Activated T-cell treated with anti-CD3 and anti-CD28 coated beads for 1 hour (primary cell): ENCODE measurements around the gene SF3B1.
"Not testable (repeated sequence)": the region's sequence is repeated elsewhere in the genome, so short reads cannot be mapped to it uniquely, and the experiment has no call there.

ENCODE experiments used
- DNase-seq: peaks from one replicate; pipeline ENCODE4 v3.0.0-alpha.2; 2020; ENCODE audit warnings: low read depth

Gene SF3B1

DNA sequence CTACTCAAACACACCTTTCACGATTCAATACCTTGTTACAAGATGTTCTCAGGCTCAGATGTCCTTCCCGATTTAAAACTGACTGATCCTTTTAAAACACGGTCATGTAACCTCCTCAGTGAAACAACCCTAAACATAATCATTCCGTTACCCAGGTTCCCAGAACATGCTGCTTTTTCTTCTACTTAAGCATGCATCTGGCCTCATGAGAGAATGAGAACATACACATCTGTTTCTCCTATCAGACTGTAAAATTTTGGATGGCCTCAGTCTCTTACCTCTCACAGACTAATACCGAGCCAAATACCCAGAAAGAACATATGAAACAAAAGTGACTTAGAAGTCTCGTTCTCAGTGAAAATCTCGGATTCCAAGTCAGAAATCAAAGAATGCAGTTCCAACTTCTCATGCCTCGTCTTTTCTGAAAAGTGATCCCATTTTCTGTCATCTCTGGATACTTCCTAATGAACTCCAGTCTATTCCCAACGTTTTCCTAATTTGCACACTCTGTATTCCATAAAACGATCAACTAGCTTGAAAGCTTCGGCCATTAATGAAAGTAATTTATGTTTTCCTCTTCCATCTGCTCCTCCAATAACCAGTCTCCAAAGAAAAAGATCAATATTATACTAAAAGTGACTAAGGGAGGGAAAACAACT is 919 bp downstream of the SF3B1 start:
- DNase-seq = no peak

- not testable (repeated sequence) for DNase-seq
Observed at GRCh38 chr2:197432527-197432926, 2.3 kb downstream of the SF3B1 start.

- DNase-seq = no peak
Observed at GRCh38 chr2:197431858-197432257, 3.0 kb downstream of the SF3B1 start.

GRCh38 chr2:197427986-197428385 is 6.8 kb downstream of the SF3B1 start:
- DNase-seq = no peak

GRCh38 chr2:197426723-197427603 is 7.9 kb downstream of the SF3B1 start:
- no peak for DNase-seq

GRCh38 chr2:197425550-197425949 is 9.3 kb downstream of the SF3B1 start:
- DNase-seq = no peak

DNA sequence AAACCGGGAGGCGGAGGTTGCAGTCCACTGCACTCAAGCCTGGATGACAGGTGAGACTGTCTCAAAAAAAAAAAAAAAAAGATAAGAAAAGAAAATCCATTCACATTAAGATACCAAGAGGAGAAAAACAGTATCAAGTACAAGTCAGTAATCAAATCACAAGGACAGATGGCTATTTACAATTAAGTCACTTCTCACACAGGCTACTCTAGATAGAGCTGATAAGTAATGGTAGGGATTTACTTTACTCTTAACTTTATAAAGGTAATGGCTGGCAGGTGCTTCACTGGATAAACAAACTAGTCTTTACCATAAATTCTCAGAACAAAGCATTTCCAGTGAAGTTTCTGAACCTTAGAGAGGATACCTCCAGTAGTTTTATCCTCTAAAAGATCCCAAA is 11.5 kb downstream of the SF3B1 start:
- DNase-seq = no peak

DNA sequence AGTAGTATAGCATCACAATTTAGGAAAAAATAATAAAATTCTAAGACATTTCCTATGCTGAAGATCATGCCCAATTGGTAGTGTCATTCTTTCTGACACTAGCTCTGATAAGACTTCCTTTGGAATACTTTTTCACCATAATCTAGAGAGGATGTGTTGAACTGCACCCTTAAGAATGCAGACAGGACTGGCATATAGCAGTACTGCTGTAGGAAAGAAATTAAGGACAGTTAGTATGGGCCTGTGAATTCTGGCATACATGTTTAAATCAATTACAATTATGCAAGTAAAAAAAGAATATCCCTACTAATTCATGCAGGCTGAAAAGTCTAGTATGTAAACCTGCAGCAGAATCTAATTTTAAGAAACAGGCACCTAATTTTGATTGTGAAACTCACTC is 15.4 kb downstream of the SF3B1 start:
- DNase-seq = no peak

GRCh38 chr2:197416268-197416667 is 18.6 kb downstream of the SF3B1 start:
- no peak for DNase-seq

- no peak for DNase-seq
Observed at GRCh38 chr2:197414515-197414914, 20.3 kb downstream of the SF3B1 start.

- DNase-seq = no peak
Observed at GRCh38 chr2:197414039-197414438, 20.8 kb downstream of the SF3B1 start.

- no peak for DNase-seq
Observed at GRCh38 chr2:197405582-197405981, 29.2 kb downstream of the SF3B1 start.

DNA sequence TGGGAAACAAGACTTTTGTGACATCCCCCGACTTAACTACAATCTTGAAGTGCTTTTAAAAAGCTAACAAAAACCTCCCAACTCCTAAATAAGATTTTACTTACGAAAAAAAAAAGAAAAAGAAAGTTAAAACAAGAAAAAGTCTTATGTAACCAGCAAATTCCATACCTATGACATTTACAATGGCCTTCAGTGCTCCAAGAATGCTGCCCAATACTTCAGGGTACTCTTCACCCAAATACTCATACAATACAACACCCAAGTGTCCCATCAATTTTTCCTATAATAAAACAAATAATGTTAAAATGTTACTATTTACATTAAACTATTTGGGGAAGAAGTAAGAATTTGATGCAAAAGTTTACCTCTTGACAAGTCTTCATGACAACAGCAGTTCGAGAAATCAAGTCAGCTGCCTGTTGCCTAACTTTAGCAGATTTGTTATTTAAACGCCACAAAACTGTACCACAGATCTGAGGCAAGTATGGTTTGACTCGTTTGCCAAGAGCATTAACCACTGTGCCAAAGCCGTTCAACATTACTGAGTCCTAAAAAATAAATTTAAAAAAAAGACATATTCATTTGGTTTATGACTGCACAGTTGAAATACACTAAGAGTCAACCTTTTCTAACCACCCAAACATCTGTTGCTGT is 34.8 kb downstream of the SF3B1 start:
- DNase-seq = no peak

- DNase-seq = no peak
Observed at GRCh38 chr2:197398913-197399312, 35.9 kb downstream of the SF3B1 start.

GRCh38 chr2:197391220-197391717 is 43.6 kb downstream of the SF3B1 start:
- no peak for DNase-seq

DNA sequence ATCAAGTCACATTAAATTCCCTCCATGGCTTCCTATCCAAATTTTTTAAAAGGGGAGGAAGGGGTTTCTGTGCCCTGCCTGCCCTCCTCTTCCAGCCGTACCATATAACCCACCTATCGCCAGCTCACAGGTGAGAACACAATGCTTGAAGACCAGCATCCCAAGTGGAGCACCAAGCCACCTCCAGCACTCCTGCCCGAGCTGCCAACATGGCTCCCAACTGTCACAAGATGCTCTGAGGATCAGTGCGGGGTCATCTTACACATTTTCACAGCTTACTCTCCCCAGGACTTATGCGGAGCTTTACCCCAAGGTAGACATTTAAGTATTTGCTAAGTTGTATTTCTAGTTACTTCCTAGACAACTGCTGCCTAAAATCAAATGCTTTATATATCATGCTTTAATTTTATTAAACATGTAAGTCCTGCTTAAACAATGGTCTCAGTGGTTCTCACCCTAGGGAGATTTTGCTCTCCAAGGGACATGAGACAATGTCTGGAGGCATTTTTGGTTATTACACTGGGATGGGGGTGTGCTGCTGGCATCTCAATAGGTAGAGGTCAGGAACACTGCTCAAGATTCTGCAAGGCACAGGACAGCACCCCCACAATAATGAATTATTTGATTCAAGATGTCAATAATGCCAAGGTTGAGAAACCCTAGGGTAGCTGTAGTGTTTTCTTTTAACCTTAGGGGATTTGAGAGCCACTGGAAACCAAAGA is 45.8 kb downstream of the SF3B1 start:
- DNase-seq = no peak

DNA sequence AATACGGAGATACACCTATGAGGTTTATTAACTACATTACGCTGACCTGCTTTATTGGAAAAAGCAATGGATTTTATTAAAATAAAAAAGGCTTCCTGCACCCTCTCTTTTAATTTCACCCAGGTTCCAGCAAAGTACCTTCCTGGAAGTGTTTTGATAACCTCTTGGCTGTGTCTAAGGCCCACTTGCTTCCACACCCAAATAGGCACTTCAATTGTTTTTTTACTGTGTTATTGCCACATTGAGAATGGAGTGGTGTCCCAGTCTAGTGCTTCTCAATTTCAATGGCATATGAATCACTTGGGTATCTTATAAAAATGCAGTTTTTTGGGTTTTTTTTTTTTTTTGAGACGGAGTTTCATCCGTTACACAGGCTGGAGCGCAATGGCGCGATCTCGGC is 47.6 kb downstream of the SF3B1 start:
- DNase-seq = no peak

- DNase-seq = no peak
Observed at GRCh38 chr2:197386242-197386641, 48.6 kb downstream of the SF3B1 start.

GRCh38 chr2:197383825-197384224 is 51.0 kb downstream of the SF3B1 start:
- DNase-seq = no peak

DNA sequence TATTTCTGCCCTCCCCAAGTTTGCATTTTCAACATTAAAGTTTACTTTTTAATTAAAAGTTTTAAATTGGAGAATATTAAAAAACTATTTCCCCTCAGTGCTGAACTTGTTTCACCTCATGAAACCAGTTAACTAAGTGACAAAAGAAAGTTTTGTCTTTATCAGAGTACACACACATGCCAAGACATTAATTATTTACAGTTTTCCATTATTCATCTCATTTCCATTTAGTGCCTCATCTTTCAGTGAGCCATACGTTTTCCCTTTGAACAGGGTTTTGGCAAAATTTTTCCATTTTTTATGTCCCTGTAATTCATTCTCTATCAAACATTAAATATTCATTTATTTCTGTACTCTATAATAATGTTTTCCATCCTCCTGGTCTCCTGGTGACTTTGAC is 53.2 kb downstream of the SF3B1 start:
- DNase-seq = no peak

DNA sequence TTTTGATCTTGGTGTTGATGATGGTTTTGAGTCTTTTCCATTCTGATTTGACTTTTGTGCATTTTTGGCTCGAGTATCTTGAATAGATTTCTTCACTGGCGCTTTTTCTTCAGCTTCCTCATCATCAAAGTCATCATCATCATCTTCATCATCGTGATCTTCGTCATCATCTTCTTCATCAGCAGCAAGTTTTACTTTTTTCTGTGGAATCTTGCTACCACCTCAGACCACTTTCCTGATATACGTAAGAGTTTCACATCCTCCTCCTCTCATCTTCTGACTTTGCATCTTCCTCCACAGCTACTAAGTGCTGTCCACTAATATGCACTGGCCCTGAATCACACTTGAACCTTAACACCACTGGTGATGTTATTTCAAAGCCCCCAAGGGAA is 54.9 kb downstream of the SF3B1 start:
- DNase-seq = not testable (repeated sequence)

GRCh38 chr2:197379308-197379917 is 55.4 kb downstream of the SF3B1 start:
- DNase-seq = not testable (repeated sequence)
